ENCODE measurements around the gene MT1B. TPM values are rescaled to one million over a fixed set of nuclear protein-coding genes. Genes with fewer than 3 reads are reported as not detected.

The MT1B gene
- total RNA-seq (not detected), polyA plus RNA-seq (1 to 10 TPM in 1 of 3 donors, not detected in 2; 5.8 TPM)
- long read RNA-seq, donor 1 = 0 reads
- long read RNA-seq, donor 2 = 0 reads
- long read RNA-seq, donor 3 = 0 reads
- long read RNA-seq, donor 4 = 0 reads
- long read RNA-seq, donor 5 = 0 reads
- long read RNA-seq, donor 6 = 0 reads
- long read RNA-seq, donor 7 = 0 reads
- long read RNA-seq, donor 8 = 0 reads
- long read RNA-seq, donor 9 = 0 reads
- long read RNA-seq, donor 10 = 0 reads

DNA sequence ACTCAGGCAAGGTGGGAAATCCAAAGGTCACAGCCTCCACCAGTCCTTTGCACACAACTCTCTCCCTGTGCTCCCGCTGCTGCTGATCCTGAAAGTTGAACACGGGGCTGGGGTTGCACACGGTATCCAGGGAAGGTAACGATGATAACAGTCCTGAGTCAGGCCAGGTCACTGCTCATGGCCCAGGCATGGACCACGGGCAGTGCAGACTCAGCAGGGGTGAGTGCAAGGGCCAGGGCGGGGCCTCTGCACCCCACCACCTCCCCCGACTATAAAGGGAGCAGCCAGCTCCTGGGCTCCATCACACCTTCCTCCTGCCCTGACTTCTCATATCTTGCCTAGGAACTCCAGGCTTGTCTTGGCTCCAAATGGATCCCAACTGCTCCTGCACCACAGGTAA is at the start of gene MT1B:
Gene MT1B (plus strand): TSS at position 301 of the 400 bp plus-strand sequence. CDS start 68 bp downstream, at position 369.
- Histone ChIP-seq H3K4me1 (peaks cover 0 to 22% (median 3%) of the 10 kb centered on the region in 4 donors), H3K27ac (no peak within 1 kb of the TSS), H3K4me3 (no peak within 1 kb of the TSS), H3K9me3 (no peaks in the 10 kb centered on the region), H3K36me3 (no peaks in the 10 kb centered on the region), H3K27me3 (peaks cover 0 to 30% (median 5%) of the 10 kb centered on the region in 3 donors)
- 59 to 73% (median 70%) methylated on average over 6 to 7 of the region's 7 CpGs for WGBS, 5 donors
- DNase-seq = no peak
- TF ChIP-seq POLR2AphosphoS5 (IDR thresholded peaks at IDR 0.05) (no peak), EP300 (IDR thresholded peaks at IDR 0.05) (no peak)
- intact Hi-C loops (cut with DNase I; ENCODE audit: low total_unique reads) = no loop called here

DNA sequence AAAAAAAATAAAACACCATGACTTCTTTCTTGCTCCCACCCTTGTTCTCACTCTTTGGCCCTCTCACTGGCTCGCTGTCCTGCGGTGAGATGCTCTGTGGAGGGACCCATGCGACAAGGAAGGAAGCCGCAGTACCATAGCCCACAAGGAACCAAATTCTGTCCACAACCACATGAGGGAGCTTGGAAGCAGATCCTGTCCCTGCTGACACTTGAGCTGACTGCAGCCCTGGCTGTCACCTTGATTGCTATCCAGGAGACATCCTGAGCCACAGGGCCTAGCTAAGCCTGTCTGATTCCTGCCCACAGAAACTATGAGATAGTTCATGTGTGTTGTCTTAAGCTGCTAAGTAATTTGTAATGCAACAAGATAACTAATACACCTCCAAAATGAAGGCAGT is 48.1 kb upstream of the MT1B start:
- Histone ChIP-seq H3K27ac (peak overlapping the region in 1 of 5 donors; percentile 32), H3K27me3 (peaks cover 0 to 4% (median 0%) of the 10 kb centered on the region in 3 donors), H3K9me3 (no peaks in the 10 kb centered on the region), H3K4me1 (peaks cover 14 to 24% (median 20%) of the 10 kb centered on the region in 4 donors), H3K36me3 (no peaks in the 10 kb centered on the region), H3K4me3 (no peak overlapping the region)
- DNase-seq = peak; percentile 61 to 75
- peak in 1 of 3 donors; percentile 39 for TF ChIP-seq POLR2AphosphoS5 (IDR thresholded peaks at IDR 0.05)
- TF ChIP-seq EP300 (IDR thresholded peaks at IDR 0.05) = no peak
- peak in 5 of 7 experiments; percentile 20 to 68 (median 27) for TF ChIP-seq CTCF (IDR thresholded peaks at IDR 0.05)
- no peak for TF ChIP-seq POLR2A (IDR thresholded peaks at IDR 0.05)
- intact Hi-C loops (cut with DNase I; ENCODE audit: low total_unique reads) = no loop called here
- 29 to 53% (median 39%) methylated on average over 4 of the region's 4 CpGs for WGBS, 5 donors

DNA sequence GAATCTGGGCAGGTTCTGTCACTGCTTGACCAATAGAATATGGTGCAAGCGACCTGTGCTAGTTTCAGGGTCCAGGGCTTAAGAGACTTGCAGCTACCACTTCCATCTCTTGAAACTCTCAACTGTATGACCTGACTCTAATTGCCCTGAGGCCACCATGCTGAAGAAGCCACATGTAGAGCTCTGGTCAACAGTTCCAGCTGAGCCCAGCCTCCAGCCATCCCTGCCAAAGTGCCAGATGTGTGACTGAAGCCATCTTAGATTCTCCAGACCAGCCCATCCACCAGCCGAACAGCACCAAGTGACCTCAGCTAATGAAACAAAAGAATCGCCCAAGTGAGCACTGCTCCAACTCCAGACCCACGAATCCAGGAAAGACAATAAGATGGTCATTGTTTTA is 46.7 kb upstream of the MT1B start:
- Histone ChIP-seq H3K4me1 (peaks cover 19 to 38% (median 31%) of the 10 kb centered on the region in 4 donors), H3K36me3 (no peaks in the 10 kb centered on the region), H3K27ac (peak overlapping the region in 3 of 5 donors; percentile 92 to 96 (median 93)), H3K27me3 (peaks cover 0 to 4% (median 0%) of the 10 kb centered on the region in 3 donors), H3K9me3 (no peaks in the 10 kb centered on the region), H3K4me3 (no peak overlapping the region)
- 87 to 96% (median 89%) methylated on average over 4 of the region's 4 CpGs for WGBS, 5 donors
- TF ChIP-seq EP300 (IDR thresholded peaks at IDR 0.05) (no peak), CTCF (IDR thresholded peaks at IDR 0.05) (no peak), POLR2A (IDR thresholded peaks at IDR 0.05) (no peak), POLR2AphosphoS5 (IDR thresholded peaks at IDR 0.05) (no peak)
- DNase-seq = no peak
- intact Hi-C loops (cut with DNase I; ENCODE audit: low total_unique reads) = no loop called here

- H3K4me1 ChIP-seq = peaks cover 24 to 43% (median 36%) of the 10 kb centered on the region in 4 donors
- peak overlapping the region; percentile 34 to 96 (median 92) for H3K27ac ChIP-seq
- no peaks in the 10 kb centered on the region for H3K9me3 ChIP-seq
Measured at GRCh38 chr16:56605475-56605874, 46.2 kb upstream of the MT1B start.

More at GRCh38 chr16:56605475-56605874, 46.2 kb upstream of the MT1B start:
- no peak for TF ChIP-seq EP300 (IDR thresholded peaks at IDR 0.05)
- no peak for TF ChIP-seq POLR2AphosphoS5 (IDR thresholded peaks at IDR 0.05)
- TF ChIP-seq CTCF (IDR thresholded peaks at IDR 0.05) = no peak
- no peak for TF ChIP-seq POLR2A (IDR thresholded peaks at IDR 0.05)
- Histone ChIP-seq H3K4me3 (no peak overlapping the region), H3K36me3 (no peaks in the 10 kb centered on the region), H3K27me3 (peaks cover 0 to 4% (median 0%) of the 10 kb centered on the region in 3 donors)
- DNase-seq = no peak
- intact Hi-C loops (cut with DNase I; ENCODE audit: low total_unique reads) = no loop called here
- 75 to 100% (median 97%) methylated on average over 1 of the region's 1 CpG for WGBS, 5 donors
